Vagina (tissue), 2 donors: ENCODE data around the gene HS6ST3.

ENCODE experiments used
- CTCF ChIP-seq, 3 experiments: fragments of 450-650 bp in 2 of 3; fragments of 200-600 bp in 1 of 3; sonication (generic) in 1 of 3; IDR thresholded peaks; one replicate each; pipeline ENCODE4 v1.5.1; 2017 to 2019; ENCODE audit warnings: antibody characterized with exemption in 3 of 3, mild to moderate bottlenecking in 2 of 3, moderate library complexity in 2 of 3
- POLR2AphosphoS5 ChIP-seq, 2 donors: sonication (generic); formaldehyde crosslinking; IDR thresholded peaks; one replicate each; pipeline ENCODE4 v1.9.0; 2017; ENCODE audit warnings: antibody characterized with exemption in 2 of 2, mild to moderate bottlenecking in 2 of 2, low read depth in 1 of 2; ENCODE audit not compliant: insufficient read depth in 1 of 2

- TF ChIP-seq CTCF (IDR thresholded peaks at IDR 0.05) (no peak), POLR2AphosphoS5 (IDR thresholded peaks at IDR 0.05; ENCODE audit: insufficient read depth in 1 of 2, low read depth in 1 of 2) (no peak)
Observed at GRCh38 chr13:96221471-96221870, 131.6 kb downstream of the HS6ST3 start.
